HCT116 (cell line): Measurements from ENCODE around the gene OR4D1. TPM values are rescaled to one million over a fixed set of nuclear protein-coding genes. Genes with fewer than 3 reads are reported as not detected.

Source experiments
- ATAC-seq: fragments of 200-7000 bp; cut with Tn5 transposase; 2 replicates; pipeline ENCODE4 v1.9.1; 2020; ENCODE audit warnings: mild to moderate bottlenecking, moderate library complexity
- BruUV-seq: library from RNA; stranded (reverse); fragments of 400-500 nt; replicated peaks from 2 replicates; lab custom pipeline; 2021; lab: Mats Ljungman, UMichigan
- CTCF ChIA-PET: fragments of 300-600 bp; sonication (Branson Sonifier 250); formaldehyde crosslinking; loops from one replicate; lab custom pipeline; 2021; ENCODE audit warnings: antibody characterized with exemption; lab: Charles Lee
- POLR2A ChIA-PET: fragments of 300-600, 350-600 bp; sonication (Branson Sonifier 250); formaldehyde crosslinking; loops from one replicate; lab custom pipeline; 2021; ENCODE audit warnings: antibody characterized with exemption; lab: Charles Lee
- RAD21 ChIA-PET, 2 experiments: fragments of 300-600 bp; sonication (Branson Sonifier 250); formaldehyde crosslinking; loops; one replicate each; lab custom pipeline; 2023; ENCODE audit warnings: low total read pairs in 2 of 2; ENCODE audit not compliant: uncharacterized antibody in 2 of 2, unreplicated experiment in 2 of 2, low non-redundant PET in 1 of 2; lab: Charles Lee
- DNase-seq: peaks from one replicate; pipeline ENCODE4 v3.0.0-alpha.2; 2010; ENCODE audit warnings: low read depth, low spot score
- H2AFZ ChIP-seq: fragments of 200-600 bp; shearing (Covaris generic), sonication (generic); 2 replicates; pipeline ENCODE4 v1.6.1; 2017; ENCODE audit warnings: low read depth, mixed run types, mixed read lengths, antibody characterized with exemption, low read length; ENCODE audit not compliant: poor library complexity, severe bottlenecking
- H3K27ac ChIP-seq: 2 replicates; pipeline ENCODE4 v1.5.1; 2012; ENCODE audit warnings: low read depth, low read length
- H3K27me3 ChIP-seq: fragments of 200-600 bp; sonication (generic); 2 replicates; pipeline ENCODE4 v1.6.1; 2016; ENCODE audit warnings: mixed run types, low read length, mixed read lengths; ENCODE audit not compliant: insufficient read depth
- H3K36me3 ChIP-seq, 2 experiments: fragments of 200-500 bp in 1 of 2; fragments of 200-600 bp in 1 of 2; sonication (Bioruptor generic) in 1 of 2; sonication (generic) in 1 of 2; 2 replicates each; pipeline versions ENCODE4 v1.5.1 to v1.6.1; 2014 to 2016; ENCODE audit warnings: low read length in 2 of 2, inconsistent platforms in 1 of 2, mixed read lengths in 1 of 2, mixed run types in 1 of 2; ENCODE audit not compliant: insufficient read depth in 2 of 2, control insufficient read depth in 1 of 2
- H3K4me1 ChIP-seq, 2 experiments: fragments of 200-600 bp in 1 of 2; sonication (generic) in 1 of 2; 2 replicates each; pipeline versions ENCODE4 v1.5.1 to v1.6.1; 2012 to 2017; ENCODE audit warnings: low read length in 2 of 2, inconsistent platforms in 1 of 2, mild to moderate bottlenecking in 1 of 2, mixed read lengths in 1 of 2, mixed run types in 1 of 2, moderate library complexity in 1 of 2; ENCODE audit not compliant: insufficient read depth in 2 of 2, control insufficient read depth in 1 of 2
- H3K4me2 ChIP-seq: fragments of 200-600 bp; sonication (generic); 2 replicates; pipeline ENCODE4 v1.6.1; 2017; ENCODE audit warnings: mixed run types, low read length, mixed read lengths
- H3K4me3 ChIP-seq, 2 experiments: fragments of 200-600 bp in 1 of 2; sonication (generic) in 1 of 2; replicated peaks in 1 of 2; 2 replicates each; pipeline ENCODE4 v1.5.1; 2011 to 2016; ENCODE audit warnings: low read length in 2 of 2, control low read depth in 1 of 2, low read depth in 1 of 2, mild to moderate bottlenecking in 1 of 2, mixed read lengths in 1 of 2, mixed run types in 1 of 2
- H3K79me2 ChIP-seq: fragments of 200-600 bp; sonication (generic); 2 replicates; pipeline ENCODE4 v1.6.1; 2017; ENCODE audit warnings: mild to moderate bottlenecking, mixed run types, low read length, moderate library complexity, mixed read lengths; ENCODE audit not compliant: insufficient read depth
- H3K9ac ChIP-seq: fragments of 200-600 bp; sonication (generic); 2 replicates; pipeline ENCODE4 v1.6.1; 2016; ENCODE audit warnings: low read length, mixed read lengths
- H3K9me2 ChIP-seq: fragments of 200-600 bp; sonication (generic), shearing (Covaris generic); 2 replicates; pipeline ENCODE4 v1.6.1; 2017; ENCODE audit warnings: mixed run types, mild to moderate bottlenecking, moderate library complexity; ENCODE audit not compliant: insufficient read depth
- H3K9me3 ChIP-seq, 2 experiments: fragments of 200-500 bp in 1 of 2; fragments of 200-600 bp in 1 of 2; sonication (Bioruptor generic) in 1 of 2; sonication (generic) in 1 of 2; 2 replicates each; pipeline ENCODE4 v1.6.1; 2014 to 2017; ENCODE audit warnings: low read length in 2 of 2, mixed read lengths in 2 of 2, inconsistent platforms in 1 of 2, low read depth in 1 of 2, mild to moderate bottlenecking in 1 of 2, mixed run types in 1 of 2, moderate library complexity in 1 of 2; ENCODE audit not compliant: control insufficient read depth in 1 of 2, insufficient read depth in 1 of 2
- H4K20me1 ChIP-seq: fragments of 200-600 bp; sonication (generic), shearing (Covaris generic); 2 replicates; pipeline ENCODE4 v1.6.1; 2017; ENCODE audit warnings: mixed run types, mild to moderate bottlenecking, moderate library complexity; ENCODE audit not compliant: insufficient read depth
- ATF3 ChIP-seq: IDR thresholded peaks from 2 replicates; pipeline ENCODE4 v1.6.1; 2012
- CBX3 ChIP-seq: IDR thresholded peaks from 2 replicates; pipeline ENCODE4 v1.6.1; 2012; ENCODE audit warnings: low read depth
- CEBPB ChIP-seq: IDR thresholded peaks from 2 replicates; pipeline ENCODE4 v1.6.1; 2012; ENCODE audit warnings: low read depth
- EGR1 ChIP-seq: IDR thresholded peaks from 2 replicates; pipeline ENCODE4 v1.6.1; 2012; ENCODE audit warnings: low read depth
- ELF1 ChIP-seq: IDR thresholded peaks from 2 replicates; pipeline ENCODE4 v1.6.1; 2012; ENCODE audit warnings: low read depth, borderline replicate concordance
- EZH2 ChIP-seq: fragments of 200-600 bp; sonication (generic); IDR thresholded peaks from 2 replicates; pipeline ENCODE4 v1.6.1; 2017; ENCODE audit warnings: antibody characterized with exemption, mixed run types
- JUND ChIP-seq: IDR thresholded peaks from 2 replicates; pipeline ENCODE4 v1.6.1; 2012
- POLR2AphosphoS5 ChIP-seq: IDR thresholded peaks from 2 replicates; pipeline ENCODE4 v1.6.1; 2011; ENCODE audit warnings: mild to moderate bottlenecking, low read depth, low read length, moderate library complexity
- REST ChIP-seq: IDR thresholded peaks from 2 replicates; pipeline ENCODE4 v1.6.1; 2012; ENCODE audit warnings: low read depth
- SIN3A ChIP-seq: IDR thresholded peaks from 2 replicates; pipeline ENCODE4 v1.6.1; 2012; ENCODE audit warnings: low read depth
- SP1 ChIP-seq: IDR thresholded peaks from 2 replicates; pipeline ENCODE4 v1.6.1; 2012; ENCODE audit warnings: low read depth
- ZBTB33 ChIP-seq: IDR thresholded peaks from 2 replicates; pipeline ENCODE4 v1.6.1; 2011; ENCODE audit warnings: mild to moderate bottlenecking, low read length, moderate library complexity; ENCODE audit not compliant: insufficient replicate concordance; ENCODE audit errors: extremely low read depth
- ZFX ChIP-seq: fragments of 450-650 bp; IDR thresholded peaks from 2 replicates; pipeline ENCODE4 v1.6.1; 2017
- intact Hi-C: fragments of 100-400 bp; cut with micrococcal nuclease; formaldehyde crosslinking; loops from 2 replicates; pipeline ENCODE4 v1.10.0; 2022
- total RNA-seq: library from RNA; stranded (reverse); gene quantifications from one replicate; pipeline ENCODE4 v1.2.1, GENCODE V29; 2021; ENCODE audit not compliant: unreplicated experiment

The OR4D1 gene
- total RNA-seq, 1 experiment from 2014 or later: not detected

- DNase-seq: no peak
- ChIA-PET POLR2A (no interaction called here), CTCF (no interaction called here), RAD21 (no interaction called here)
- Histone ChIP-seq H2AFZ (no peak overlapping the region), H3K4me3 (no peak overlapping the region), H3K4me2 (no peak overlapping the region), H3K9ac (no peak overlapping the region), H3K9me3 (no peaks in the 10 kb centered on the region), H3K27me3 (peaks cover 79% of the 10 kb centered on the region), H3K27ac (no peak overlapping the region), H3K9me2 (no peaks in the 10 kb centered on the region), H3K36me3 (no peaks in the 10 kb centered on the region), H3K79me2 (no peaks in the 10 kb centered on the region), H3K4me1 (no peaks in the 10 kb centered on the region), H4K20me1 (no peaks in the 10 kb centered on the region)
- no TSS peak for BruUV-seq
- TF ChIP-seq CBX3: no peak
- no peak for TF ChIP-seq POLR2AphosphoS5
- TF ChIP-seq EGR1: no peak
- TF ChIP-seq REST: peak; percentile 56
- no peak for TF ChIP-seq SP1
- intact Hi-C loops: no loop called here
- ATAC-seq: no peak
Observed at GRCh38 chr17:58165981-58166380, 17.8 kb downstream of the OR4D1 start.

- H3K27ac ChIP-seq: no peak within 1 kb of the TSS
- ChIA-PET RAD21 (no interaction called here), CTCF (no interaction called here), POLR2A (no interaction called here)
- H3K4me1 ChIP-seq: no peaks in the 10 kb centered on the region
- no peak for DNase-seq
- ATAC-seq: no peak
- no peaks in the 10 kb centered on the region for H3K9me3 ChIP-seq
- H3K4me3 ChIP-seq: no peak within 1 kb of the TSS
- no TSS peak for BruUV-seq
- H3K4me2 ChIP-seq: no peak within 1 kb of the TSS
- intact Hi-C loops: no loop called here
- H4K20me1 ChIP-seq: no peaks in the 10 kb centered on the region
- no peaks in the 10 kb centered on the region for H3K36me3 ChIP-seq
- H3K9me2 ChIP-seq: no peaks in the 10 kb centered on the region
- H3K27me3 ChIP-seq: peaks cover 72% of the 10 kb centered on the region
- no peak within 1 kb of the TSS for H2AFZ ChIP-seq
- H3K79me2 ChIP-seq: no peaks in the 10 kb centered on the region
- H3K9ac ChIP-seq: no peak within 1 kb of the TSS
- no peak for TF ChIP-seq ELF1
- no peak for TF ChIP-seq ATF3
- TF ChIP-seq ZFX: no peak
- no peak for TF ChIP-seq ZBTB33
- no peak for TF ChIP-seq JUND
- TF ChIP-seq CBX3: no peak
- TF ChIP-seq EGR1: no peak
- TF ChIP-seq EZH2: no peak
- TF ChIP-seq SIN3A: no peak
- TF ChIP-seq CEBPB: no peak
Observed at GRCh38 chr17:58166682-58167081, 18.5 kb downstream of the OR4D1 start, which contains the start of gene OR4D2. Gene OR4D2, plus strand, starts transcription at chr17:58166982. Its CDS starts 2,674 bp downstream, at chr17:58169656.
